ENCODE measurements around the gene KSR2.

Gene KSR2

DNA sequence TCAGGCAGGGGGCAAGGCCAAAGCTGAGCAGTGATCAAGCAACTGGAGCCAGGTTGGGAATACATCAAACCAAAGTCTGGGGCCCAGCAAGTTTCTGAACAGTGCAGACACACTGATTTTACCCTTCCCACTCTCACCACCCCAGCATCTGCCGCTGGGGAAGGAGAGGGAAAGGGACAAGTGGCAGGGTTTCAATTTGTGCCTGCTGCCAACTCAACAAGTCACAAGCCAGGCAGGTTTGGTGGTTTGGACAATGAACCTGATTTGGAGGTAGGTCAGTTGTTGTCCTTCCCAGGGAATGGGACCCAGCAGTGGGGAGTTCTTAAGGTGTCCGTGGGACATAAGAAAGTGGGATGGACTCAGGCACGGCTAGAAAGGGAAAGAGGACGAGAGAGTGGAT lies 455.4 kb downstream of the KSR2 start:
- TF ChIP-seq, protein P1, sequence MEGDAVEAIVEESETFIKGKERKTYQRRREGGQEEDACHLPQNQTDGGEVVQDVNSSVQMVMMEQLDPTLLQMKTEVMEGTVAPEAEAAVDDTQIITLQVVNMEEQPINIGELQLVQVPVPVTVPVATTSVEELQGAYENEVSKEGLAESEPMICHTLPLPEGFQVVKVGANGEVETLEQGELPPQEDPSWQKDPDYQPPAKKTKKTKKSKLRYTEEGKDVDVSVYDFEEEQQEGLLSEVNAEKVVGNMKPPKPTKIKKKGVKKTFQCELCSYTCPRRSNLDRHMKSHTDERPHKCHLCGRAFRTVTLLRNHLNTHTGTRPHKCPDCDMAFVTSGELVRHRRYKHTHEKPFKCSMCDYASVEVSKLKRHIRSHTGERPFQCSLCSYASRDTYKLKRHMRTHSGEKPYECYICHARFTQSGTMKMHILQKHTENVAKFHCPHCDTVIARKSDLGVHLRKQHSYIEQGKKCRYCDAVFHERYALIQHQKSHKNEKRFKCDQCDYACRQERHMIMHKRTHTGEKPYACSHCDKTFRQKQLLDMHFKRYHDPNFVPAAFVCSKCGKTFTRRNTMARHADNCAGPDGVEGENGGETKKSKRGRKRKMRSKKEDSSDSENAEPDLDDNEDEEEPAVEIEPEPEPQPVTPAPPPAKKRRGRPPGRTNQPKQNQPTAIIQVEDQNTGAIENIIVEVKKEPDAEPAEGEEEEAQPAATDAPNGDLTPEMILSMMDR (conservative IDR thresholded peaks at IDR 0.05; ENCODE audit: low read depth, low read length) = no peak
- no peak for DNase-seq (ENCODE audit: low read depth)
- no peak overlapping the region for H3K4me3 ChIP-seq (ENCODE audit: low read depth, low read length)

DNA sequence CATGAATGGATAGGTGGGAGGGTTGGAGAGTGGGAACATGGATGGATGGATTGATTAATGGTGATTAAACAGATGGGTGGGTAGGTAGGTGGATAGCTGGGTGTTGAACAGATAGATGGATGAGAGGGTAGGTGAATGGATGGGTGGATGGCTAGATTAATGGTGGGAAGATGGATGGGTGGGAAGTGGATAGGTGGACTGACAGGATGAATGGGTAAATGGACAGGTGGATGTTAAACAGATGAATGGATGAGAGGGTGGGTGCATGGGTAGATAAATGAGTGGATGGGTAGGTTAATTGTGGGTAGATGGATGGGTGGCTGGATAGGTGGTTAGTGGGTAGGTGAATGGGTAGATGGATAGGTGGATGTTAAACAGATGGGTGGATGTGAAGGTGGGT lies 460.3 kb downstream of the KSR2 start:
- no peak for DNase-seq (ENCODE audit: low read depth)
- TF ChIP-seq, protein P1 (conservative IDR thresholded peaks at IDR 0.05; ENCODE audit: low read depth, low read length) = no peak
- no peak overlapping the region for H3K4me3 ChIP-seq (ENCODE audit: low read depth, low read length)

GRCh38 chr12:117507548-117507947 lies 461.2 kb downstream of the KSR2 start:
- no peak for DNase-seq (ENCODE audit: low read depth)
- TF ChIP-seq, protein P1 (conservative IDR thresholded peaks at IDR 0.05; ENCODE audit: low read depth, low read length) = no peak
- H3K4me3 ChIP-seq (ENCODE audit: low read depth, low read length) = no peak overlapping the region

DNA sequence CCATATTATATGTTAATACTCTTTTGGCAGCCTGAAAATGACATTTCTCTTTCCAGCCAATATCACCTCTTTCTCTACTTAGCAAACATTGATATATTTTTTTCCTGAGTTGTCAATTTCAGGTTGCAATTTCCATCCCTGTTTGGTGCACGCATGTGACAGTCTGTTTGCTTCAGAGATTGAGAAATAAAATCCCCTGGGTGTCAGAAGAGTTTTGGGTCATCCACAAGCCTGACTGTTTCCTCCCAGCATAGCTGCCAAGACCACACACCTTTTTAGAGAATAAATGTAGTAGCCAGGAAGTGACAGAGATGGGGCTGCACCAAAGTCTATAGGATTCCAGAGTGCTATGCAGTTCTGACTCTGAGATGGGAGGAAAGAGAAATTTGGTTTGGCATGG lies 462.5 kb downstream of the KSR2 start:
- no peak for DNase-seq (ENCODE audit: low read depth)
- TF ChIP-seq, protein P1 (conservative IDR thresholded peaks at IDR 0.05; ENCODE audit: low read depth, low read length) = no peak
- no peak overlapping the region for H3K4me3 ChIP-seq (ENCODE audit: low read depth, low read length)

DNA sequence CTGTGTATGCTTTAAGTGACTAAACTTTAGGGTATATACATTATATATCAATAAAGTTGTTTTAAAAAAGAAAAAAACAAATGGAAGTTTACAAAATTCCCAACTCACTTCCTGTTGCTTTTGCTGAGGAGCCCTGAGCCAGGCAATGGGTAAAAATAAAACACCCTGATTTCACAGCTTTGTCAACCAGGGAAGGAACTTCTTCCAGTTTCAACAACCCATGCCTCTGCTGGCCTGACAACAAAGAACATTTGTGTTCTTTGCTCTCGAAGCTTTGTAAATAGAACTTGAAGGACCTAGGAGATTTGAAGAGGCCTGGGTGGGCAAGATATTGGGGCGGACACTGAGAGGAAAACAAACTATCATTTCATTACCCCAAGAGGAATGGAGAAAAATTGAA lies 466.2 kb downstream of the KSR2 start:
- no peak overlapping the region for H3K4me3 ChIP-seq (ENCODE audit: low read depth, low read length)
- TF ChIP-seq, protein P1 (conservative IDR thresholded peaks at IDR 0.05; ENCODE audit: low read depth, low read length) = no peak
- DNase-seq (ENCODE audit: low read depth) = no peak

GRCh38 chr12:117502233-117502632 lies 466.6 kb downstream of the KSR2 start:
- TF ChIP-seq, protein P1 (conservative IDR thresholded peaks at IDR 0.05; ENCODE audit: low read depth, low read length) = no peak
- no peak overlapping the region for H3K4me3 ChIP-seq (ENCODE audit: low read depth, low read length)
- no peak for DNase-seq (ENCODE audit: low read depth)

DNA sequence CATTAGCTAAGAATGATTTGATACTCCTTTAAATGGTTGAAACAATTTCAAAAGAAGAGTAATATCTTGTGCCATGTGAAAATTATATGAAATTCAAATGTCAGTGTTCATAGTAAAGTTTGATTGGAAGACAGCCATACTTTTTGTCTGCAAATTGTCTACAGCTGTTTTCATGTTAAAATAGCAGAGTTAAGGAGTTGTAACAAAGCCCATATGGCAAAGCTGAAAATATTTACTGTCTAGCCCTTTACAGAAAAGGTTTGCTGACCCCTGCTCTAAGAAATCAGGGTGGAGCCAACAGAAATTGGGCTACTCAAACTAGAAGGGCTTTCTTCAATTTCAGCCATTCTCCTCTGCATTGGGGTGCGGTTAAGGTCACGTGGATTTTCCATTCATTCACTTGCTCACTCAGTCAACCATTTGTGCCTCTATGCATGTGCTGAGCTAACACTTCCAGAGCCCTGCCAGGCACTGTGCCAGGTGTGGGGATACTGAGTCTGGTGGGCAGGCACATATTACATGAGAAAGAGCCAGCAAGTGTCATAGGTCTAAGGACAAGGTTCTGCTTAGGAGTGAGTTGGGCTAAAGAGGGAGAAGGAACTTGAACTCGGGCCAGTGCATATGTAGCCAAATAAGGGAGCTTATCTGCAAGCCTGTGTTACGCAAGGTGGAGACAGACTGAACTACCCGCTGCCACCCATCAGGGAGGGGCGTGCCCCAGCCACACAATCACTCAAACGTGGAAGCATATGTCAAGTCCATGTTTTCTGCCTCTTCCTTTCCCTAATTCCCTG lies 467.5 kb downstream of the KSR2 start:
- no peak for DNase-seq (ENCODE audit: low read depth)
- TF ChIP-seq, protein P1 (conservative IDR thresholded peaks at IDR 0.05; ENCODE audit: low read depth, low read length) = no peak
- no peak overlapping the region for H3K4me3 ChIP-seq (ENCODE audit: low read depth, low read length)

Data from choroid plexus epithelial cell (primary cell).